ENCODE results near the gene DEFB132. TPM values are rescaled to one million over a fixed set of nuclear protein-coding genes. Genes with fewer than 3 reads are reported as not detected.

The DEFB132 gene
- total and polyA plus RNA-seq, 9 of the 15 experiments (the other 6 are each of a cell fraction or from before 2014, with no cell fraction given), result not detected

GRCh38 chr20:290084-290831 lies 32.7 kb downstream of the DEFB132 start, which contains the start of gene C20orf96 (continued):
- TF ChIP-seq CBX3 (IDR thresholded peaks at IDR 0.05; ENCODE audit: borderline replicate concordance in 1 of 2, low read length in 2 of 2) (no peak), HLTF (IDR thresholded peaks at IDR 0.05) (no peak), FOXP4 (CRISPR knock-in tag; IDR thresholded peaks at IDR 0.05; ENCODE audit: borderline replicate concordance) (no peak), NR2F6 (CRISPR knock-in tag; IDR thresholded peaks at IDR 0.05) (no peak), RREB1 (CRISPR knock-in tag; IDR thresholded peaks at IDR 0.05) (no peak), NRF1 (conservative IDR thresholded peaks at IDR 0.05 in 1 of 2, IDR thresholded peaks at IDR 0.05 in 1 of 2) (peak; percentile 79 to 81), HNRNPUL1 (IDR thresholded peaks at IDR 0.05; ENCODE audit: low read length) (no peak), KDM5B (IDR thresholded peaks at IDR 0.05; ENCODE audit: insufficient replicate concordance, low read depth, low read length) (peak; percentile 57), ZNF165 (CRISPR knock-in tag; IDR thresholded peaks at IDR 0.05; ENCODE audit: borderline replicate concordance) (no peak), ARID2 (IDR thresholded peaks at IDR 0.05) (no peak), ZNF280B (CRISPR knock-in tag; IDR thresholded peaks at IDR 0.05) (no peak), BRD9 (IDR thresholded peaks at IDR 0.05; ENCODE audit: low read depth, partially characterized antibody) (no peak), POLR2G (IDR thresholded peaks at IDR 0.05; ENCODE audit: low read depth, low read length) (peak; percentile 41; the same call in 1 of the 2 replicates), PRMT5 (CRISPR knock-in tag; IDR thresholded peaks at IDR 0.05) (no peak), ZBTB2 (IDR thresholded peaks at IDR 0.05) (no peak), CEBPB (tag; IDR thresholded peaks at IDR 0.05) (no peak)
